Stimulated activated naive CD4-positive, alpha-beta T cell treated with Interleukin-2 at 50 U/mL for 16 hours (primary cell): ENCODE measurements around the gene KRT73.
"Not testable (repeated sequence)": the region's sequence is repeated elsewhere in the genome, so short reads cannot be mapped to it uniquely, and the experiment has no call there.

Experiments
- DNase-seq: peaks from one replicate; lab custom pipeline; 2025; lab: John Stamatoyannopoulos, UW

The KRT73 gene

DNA sequence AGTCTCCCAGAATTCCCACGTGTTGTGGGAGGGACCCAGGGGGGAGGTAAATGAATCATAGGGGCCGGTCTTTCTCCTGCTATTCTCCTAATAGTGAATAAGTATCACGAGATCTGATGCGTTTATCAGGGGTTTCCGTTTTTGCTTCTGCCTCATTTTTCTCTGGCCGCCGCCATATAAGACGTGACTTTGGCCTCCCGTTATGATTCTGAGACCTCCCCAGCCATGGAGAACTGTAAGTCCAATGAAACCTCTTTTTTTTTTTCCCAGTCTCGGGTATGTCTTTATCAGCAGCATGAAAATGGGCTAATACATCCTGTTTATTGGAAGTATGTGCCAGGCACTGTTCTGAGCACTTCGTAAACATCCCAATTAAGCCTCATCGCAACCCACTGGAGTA is 17.9 kb downstream of the KRT73 start:
- DNase-seq: no peak

DNA sequence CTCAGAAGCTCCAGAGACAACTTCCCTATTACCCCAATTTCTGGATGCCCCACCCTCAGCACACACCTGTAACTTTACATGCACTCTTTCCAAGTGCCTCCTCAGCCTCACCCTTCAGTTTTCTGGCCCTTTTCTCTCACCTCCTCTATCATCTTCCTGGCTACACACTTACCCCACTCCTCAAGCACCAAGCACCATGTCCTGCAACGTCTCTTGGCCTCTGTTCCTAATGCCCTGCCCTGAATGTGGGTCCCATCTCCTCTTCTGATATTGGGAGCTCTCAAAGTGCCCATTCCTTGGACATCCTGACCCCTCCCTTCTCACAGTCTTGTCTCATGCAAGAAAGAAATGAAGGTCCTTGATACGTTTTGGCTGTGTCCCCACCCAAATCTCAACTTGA is 18.3 kb downstream of the KRT73 start:
- no peak for DNase-seq

DNA sequence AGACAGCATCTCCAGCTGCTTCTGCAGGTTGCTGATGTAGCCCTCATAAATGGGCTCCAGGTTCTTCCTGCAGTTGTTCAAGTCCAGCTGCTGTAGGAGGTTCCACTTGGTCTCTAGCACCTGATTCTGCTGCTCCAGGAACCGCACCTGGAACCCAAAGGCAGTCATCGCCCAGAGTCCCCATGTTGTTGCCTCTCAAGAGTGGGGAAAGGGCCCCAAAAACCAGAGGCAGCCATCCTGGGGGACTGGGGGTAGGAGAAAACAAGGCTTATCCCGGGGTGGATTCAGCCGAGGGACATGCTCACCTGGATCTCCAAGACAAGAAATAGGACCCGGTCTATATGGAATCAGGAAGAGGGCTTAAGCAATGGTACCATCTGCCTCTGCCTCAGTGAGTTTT is 19.4 kb downstream of the KRT73 start:
- DNase-seq: no peak

DNA sequence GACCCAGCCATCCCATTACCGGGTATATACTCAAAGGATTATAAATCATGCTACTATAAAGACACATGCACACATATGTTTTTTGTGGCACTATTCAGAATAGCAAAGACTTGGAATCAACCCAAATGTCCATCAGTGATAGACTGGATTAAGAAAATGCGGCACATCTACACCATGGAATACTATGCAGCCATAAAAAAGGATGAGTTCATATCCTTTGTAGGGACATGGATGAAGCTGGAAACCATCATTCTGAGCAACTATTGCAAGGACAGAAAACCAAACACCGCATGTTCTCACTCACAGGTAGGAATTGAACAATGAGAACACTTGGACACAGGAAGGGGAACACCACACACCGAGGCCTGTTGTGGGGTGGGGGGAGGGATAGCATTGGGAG is 24.1 kb downstream of the KRT73 start:
- DNase-seq: not testable (repeated sequence)

DNA sequence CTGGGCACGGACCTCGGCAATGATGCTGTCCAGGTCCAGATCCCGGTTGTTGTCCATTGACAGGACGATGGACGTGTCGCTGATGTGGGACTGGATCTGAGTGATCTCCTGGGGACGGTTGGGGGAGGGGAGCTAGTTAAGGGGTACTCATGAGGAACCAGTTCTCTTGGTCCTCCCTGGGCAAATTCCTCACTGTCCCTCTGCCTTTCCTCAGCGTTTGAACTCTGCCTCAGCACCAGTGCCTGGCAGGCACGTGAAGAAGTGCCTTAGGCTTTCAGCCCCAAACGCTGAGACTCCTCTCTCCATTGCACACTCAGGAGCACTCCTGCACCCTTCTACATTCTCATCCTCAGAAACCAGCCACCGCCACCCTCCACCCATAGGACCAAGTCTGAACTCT is 26.8 kb downstream of the KRT73 start:
- no peak for DNase-seq

DNA sequence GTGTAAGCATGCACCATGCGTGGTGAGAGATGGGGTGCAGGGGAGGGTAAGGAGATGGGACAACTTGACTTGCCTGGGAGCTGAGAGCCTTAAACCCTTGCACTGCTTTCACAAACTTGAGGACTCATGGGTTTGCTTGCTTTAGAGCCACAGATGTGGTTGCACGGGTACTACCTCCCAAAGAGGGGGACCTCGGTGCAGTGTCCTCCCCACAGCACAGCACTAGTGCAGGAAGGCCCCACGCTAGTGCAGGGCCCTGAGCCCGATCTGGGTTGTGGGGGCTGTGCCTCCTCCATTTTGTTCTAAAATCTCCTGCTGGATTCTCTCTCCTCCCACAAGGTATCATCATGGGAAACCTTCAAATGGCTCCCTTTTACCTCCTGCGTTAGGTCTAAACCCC is 28.3 kb downstream of the KRT73 start:
- no peak for DNase-seq

DNA sequence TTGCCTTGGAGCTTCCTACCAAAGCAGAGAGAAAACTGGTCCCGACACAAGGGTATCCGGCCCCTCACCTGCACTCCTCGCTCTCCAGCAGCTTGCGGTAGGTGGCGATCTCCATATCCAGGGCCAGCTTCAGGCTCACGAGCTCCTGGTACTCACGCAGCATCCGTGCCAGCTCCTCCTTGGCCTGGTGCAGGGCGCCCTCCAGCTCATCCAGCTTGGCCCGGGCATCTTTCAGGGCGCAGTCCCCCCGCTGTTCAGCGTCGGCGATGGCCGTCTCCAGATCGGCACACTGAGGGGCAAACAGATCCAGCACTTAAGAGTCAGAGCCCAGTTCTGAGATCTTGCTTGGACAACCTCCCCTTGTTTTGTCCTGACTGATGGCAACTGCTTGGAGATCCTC is 30.8 kb downstream of the KRT73 start:
- no peak for DNase-seq

DNA sequence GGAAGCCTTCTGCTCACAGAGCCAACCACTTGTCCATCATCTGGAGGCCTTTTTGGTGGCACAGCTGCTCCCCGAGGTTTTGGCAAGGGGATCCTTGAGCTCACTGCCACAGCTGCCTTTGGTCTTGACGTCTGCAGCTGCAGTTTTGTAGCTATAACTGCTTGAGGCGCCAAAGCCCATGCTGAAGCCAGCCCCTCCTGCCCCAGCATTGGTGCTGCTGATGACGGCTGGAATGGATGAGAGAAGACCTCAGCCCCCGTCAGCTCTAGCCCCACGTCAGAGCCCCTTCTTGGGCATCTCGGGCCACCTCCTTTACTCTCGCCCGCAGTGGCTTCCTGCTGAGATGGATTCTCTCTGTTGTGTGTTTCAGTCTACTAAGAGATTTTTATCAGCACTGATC is 32.4 kb downstream of the KRT73 start:
- DNase-seq: no peak

DNA sequence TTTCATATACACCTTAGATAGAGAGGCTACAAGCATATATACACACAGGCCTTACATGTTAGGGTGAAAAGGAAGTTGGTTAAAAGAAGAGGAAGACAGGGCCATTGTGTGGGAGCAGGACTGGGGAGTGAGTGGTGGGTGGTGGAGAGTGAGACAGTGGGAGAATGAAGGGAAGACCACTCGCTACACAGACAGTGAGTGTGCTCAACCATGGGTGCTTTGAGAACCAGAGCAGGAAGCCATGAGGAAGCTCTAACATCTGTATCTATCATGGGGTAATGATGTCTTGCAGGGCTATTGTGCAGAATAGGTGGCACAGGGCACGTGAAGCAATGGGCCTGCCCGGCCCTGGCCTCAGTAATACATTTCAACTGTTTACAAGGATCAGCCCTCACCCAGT is 33.3 kb downstream of the KRT73 start:
- no peak for DNase-seq

DNA sequence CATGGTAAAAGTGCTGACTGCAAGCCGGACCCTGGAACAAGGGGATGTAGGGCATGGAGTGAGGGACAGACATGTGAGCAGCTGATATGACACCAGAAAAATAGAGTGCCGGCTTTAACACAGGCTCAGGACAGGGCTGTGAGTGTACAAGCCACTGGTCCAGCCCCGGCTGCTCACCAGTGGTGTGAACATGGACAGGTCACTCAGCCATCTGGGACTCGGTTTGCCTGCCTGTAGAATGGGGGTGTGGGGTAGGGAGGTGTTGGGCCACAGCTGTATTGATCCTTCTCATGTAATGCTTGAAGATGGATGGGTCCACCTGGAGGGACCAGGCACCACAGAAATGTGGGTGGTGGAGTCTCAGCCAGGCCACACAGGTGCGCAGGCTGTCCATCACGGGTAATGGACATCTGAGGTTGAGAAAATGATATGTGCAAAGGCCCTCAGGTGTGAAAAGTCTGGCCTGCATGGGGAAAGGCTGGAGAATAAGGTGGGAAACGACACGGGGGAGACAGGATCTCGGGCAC is 34.1 kb downstream of the KRT73 start:
- DNase-seq: no peak

DNA sequence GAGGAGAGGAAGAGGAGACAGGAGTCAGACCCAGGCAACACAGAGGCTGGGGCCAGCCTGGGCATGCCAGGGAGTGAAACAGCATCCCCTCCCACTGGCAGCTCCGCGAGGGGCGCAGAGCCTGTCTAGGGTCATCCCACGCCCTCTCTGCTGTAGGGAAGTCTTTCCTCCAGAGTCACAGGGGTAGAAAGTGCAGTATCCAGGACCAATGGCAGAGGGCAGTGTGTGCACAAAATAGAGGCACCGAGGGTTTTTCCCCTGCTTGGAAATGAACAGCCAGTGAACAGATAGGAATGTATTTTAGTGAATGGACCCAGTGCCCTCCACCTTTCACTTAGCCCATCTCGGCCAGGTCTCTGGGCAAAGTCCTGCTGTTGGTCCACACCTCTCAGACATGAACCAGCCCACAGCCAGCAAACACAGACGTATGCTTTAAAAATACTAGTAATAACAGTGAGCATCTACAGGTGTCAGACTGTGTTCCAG is 35.3 kb downstream of the KRT73 start:
- DNase-seq: peak; percentile 40

DNA sequence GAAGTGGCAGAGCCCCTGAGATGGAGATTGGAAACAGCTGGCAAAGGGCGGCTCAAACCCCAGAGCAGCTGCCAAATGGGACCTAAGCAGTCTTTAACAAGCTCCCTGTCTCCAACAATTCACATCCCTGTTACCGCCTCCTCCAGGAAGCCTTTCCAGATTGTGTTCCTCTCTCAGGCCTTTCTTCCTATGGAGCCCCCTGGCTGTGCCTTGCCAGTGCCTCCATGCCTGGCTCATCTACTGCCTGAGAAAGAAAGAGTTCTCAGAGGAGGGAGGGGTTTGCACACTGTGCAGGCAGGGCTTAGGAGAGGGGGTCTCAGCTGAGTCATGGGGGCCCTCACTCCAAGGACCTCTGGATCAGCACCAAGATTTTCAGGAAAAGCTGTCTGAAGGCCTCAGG is 35.9 kb downstream of the KRT73 start:
- no peak for DNase-seq

DNA sequence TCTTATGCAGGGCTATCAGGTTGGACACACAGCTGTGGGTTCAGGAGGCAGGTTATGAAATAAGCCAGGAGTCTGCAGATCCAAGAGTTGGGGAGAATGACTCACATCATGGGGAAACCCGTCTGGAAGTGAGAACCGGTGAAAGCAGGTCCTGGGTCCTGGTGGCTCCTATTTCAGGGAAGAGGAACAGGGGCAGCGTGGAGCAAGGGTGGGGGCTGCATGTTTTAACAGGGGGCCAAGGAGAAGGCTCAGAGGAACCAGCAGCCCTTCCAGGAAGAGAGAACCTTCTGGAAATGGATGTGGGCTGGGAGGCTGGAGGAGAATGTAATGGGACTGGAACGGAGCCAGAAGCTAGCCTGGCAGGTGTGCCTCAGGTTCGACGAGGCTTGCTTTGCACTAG is 36.9 kb downstream of the KRT73 start:
- no peak for DNase-seq

DNA sequence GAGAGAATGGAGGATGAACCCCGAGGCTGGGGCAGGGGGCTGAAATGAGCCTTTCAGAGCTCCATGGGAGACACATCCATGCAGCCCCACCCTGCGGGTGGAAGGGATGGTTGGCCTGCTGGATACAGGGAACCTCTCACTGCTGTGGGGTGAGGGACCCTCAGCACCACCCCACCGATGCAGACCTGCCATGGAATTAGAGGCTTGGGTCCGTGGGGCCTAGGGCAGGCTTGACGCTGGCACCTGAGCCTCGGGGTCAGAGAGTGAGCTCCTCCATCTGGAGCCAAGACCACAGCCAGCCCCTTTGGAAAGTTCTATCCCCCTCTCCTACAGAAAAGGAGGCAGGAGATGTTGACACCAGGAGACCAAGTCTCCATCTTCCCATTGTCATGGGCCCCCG is 37.3 kb downstream of the KRT73 start:
- DNase-seq: no peak

DNA sequence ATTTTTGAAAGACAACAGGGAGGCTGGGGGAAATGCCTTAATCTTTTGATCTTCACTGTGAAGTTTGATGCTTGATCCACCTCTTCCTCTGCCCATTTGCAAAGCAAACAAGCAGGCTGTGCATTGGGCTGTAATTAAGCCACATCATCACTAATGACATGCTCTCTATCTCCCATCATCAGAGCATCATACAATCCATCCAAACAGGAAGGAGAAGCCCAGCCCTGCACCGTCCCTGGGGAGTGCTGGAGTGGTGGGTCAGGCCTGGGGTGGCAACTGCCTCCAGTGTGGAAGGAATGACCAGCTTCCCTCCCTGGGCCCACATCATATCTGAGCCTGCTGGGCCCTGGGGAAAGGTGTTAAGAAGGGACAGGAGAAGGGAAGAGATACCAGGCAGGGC is 37.9 kb downstream of the KRT73 start:
- no peak for DNase-seq

DNA sequence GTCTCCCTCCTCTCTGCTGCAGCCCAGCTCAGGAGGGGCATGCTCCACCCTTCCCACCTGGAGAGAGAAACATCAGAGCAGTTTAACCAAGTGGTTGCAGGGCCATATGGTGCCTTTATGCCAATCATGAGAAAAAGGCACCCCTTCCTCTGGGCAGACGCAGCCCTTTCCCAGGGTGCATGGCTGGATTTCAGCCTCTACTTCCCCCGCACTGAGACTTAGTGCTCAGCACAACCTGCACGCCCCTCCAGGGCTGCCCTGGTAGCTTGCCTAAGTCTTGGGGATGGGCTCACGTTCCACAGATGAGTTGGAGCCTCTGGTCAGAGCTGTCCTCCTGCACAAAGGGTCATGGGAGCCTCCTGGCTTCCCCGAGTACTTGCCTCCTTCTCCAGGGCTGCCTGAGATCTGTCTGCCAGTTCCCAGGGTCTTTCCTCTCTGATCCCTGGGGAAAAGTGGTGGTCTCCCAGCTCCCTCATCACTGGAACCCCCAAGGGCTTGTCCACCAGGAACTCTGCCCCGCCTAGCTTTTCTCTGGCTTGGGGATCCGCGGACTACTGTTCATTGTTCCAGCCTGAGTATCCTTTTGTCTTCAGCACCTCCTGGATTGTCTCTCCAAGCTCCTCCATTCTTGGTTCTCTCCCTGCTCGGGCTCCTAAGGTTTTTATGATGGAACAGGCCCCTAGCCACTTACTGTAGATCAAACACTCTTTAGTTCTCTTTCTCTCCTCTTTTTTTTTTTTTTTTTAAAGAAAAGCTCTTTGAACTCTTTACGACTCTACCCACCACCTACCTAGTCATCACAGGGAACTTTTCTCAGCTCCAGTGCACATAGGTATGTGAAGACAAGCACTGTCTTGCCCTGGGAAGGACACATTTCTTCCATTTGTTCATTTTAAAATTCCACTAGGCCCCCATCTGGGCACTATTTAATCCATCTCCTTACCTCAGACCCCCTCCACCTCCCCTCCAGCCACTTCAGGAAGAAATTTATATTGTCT is 38.6 kb downstream of the KRT73 start:
- no peak for DNase-seq

DNA sequence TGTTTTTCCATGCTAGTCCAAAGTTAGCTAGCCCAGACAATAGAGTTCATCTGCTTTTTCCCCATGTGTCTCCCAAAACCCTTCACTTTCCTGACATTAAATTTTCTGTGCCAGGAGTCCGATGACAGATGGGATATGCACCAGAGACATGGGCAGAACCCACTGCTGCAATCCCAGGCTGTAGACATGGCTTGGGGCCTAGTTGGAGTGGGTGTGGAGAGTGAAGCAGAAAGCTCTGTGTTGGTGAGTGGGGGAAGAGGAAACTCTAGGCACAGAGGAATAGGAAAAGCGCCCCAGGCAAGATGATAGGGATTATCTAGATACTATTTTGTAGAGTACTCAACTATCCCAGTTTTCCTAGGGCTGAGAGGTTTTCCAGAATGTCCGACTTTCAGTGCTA is 39.9 kb downstream of the KRT73 start:
- no peak for DNase-seq

DNA sequence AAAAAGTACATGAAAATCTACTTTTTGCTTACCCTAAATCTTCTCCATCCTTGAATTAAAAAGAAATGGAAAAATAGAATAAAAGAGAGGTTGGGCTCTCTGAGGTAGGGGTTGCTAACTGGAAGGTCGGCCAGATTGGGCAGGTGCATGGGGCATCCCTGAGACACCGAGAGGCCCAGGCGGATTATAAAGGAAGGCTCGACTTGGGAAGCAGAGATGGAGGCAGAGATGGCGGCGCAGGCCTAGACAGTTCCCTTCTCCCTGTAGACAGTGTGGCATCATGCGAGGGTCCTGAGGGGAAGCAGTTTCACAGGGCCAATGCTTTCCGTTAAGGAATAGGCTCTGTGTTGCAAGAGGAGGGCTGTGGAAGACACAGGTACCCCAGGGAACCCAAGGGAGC is 41.0 kb downstream of the KRT73 start:
- no peak for DNase-seq

DNA sequence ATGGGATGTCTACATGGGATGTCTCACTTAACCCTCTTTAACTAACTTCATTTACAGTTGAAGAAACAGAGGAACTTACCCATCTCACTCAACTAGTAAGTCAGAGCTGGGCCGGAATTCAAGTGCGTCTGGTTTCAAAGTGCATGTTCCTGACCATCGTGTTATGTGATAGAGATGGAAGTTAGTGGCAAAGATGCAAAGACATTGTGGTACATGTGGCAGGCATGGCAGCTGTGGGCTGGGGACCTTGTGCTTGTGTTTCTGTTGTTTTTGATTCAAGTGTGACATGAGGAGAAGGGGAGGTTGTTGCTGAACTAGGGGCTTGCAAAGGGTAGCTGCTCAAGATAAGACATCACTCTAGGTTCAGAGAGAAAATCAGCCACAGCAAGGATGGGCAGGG is 42.4 kb downstream of the KRT73 start:
- no peak for DNase-seq

DNA sequence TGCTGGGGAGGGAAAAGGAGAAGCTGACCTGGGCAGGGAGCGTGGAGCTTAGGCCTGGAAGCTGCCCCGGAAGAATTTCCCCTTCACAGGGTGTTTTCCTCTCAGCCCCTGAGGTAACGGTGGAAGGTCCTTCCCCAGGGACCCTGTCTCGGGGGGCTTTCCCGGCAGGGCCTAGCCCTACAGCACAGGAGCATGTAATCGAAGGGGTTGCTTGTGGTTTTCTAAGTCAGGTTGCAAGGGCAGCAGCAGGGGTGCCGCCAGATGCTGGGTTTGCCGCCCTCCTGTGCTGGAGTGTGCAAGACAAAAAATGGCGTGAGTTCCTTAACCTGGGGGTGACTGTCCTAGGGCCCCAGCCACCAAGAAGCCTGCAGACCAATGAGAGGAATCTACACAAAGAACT is 43.1 kb downstream of the KRT73 start:
- DNase-seq: no peak

DNA sequence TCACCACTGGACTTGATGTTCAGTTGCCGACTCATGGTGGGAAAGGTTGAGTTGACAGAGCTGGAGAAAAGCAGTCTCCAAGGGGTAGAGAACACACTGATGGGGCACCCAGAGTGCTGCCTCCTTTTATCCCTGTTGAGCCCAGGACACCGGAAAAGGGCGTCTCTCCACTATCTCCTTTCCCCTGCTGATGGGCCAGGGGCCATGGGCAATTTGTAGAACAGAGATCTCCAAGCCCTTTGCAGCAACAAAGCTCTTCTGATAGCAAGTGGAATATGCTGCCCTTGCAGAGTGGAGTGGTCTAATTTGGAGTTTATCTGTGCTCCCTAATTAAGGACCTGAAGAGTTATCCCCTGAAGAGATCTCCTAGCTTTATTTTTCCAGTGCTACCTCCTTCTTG is 44.6 kb downstream of the KRT73 start, which contains the start of gene KRT74:
TSS of gene KRT74 (minus strand) at position 101 of the 400 bp plus-strand sequence. CDS start at position 35, 66 bp downstream.
- DNase-seq: no peak

DNA sequence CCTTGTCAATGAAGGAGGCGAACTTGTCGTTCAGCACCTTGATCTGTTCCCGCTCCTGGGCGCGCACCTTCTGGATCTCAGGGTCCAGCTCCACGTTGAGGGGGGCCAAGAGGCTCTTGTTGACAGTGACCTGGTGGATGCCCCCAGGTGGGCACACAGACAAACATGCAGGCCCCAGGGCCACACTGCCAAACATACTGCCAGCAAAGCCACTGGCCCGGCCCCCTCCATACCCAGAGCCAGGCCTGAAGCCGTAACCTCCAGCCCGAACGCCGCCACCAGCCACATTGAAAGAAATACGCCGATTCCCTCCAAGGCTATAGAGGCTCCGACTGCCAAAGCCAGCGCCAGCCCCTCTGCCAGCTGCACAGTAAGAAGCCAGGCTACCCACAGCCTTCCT is 45.1 kb downstream of the KRT73 start:
- DNase-seq: no peak

DNA sequence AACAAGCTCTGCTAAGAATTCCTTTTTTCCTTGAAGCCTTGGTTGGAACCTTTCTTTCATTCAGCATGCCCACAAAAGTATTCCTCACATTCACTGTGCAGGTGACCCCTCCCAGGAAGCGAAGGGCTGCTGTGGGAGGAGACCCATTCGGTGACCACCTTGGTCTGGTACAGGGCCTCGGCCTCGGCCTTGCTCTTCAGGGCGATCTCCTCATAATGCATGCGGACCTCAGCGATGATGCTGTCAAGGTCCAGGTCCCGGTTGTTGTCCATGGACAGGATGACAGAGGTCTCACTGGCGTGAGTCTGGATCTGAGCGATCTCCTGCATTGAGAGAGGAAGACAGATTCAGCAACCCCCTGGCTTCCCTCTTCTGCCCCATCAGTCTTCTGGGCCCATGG is 47.8 kb downstream of the KRT73 start:
- DNase-seq: no peak

DNA sequence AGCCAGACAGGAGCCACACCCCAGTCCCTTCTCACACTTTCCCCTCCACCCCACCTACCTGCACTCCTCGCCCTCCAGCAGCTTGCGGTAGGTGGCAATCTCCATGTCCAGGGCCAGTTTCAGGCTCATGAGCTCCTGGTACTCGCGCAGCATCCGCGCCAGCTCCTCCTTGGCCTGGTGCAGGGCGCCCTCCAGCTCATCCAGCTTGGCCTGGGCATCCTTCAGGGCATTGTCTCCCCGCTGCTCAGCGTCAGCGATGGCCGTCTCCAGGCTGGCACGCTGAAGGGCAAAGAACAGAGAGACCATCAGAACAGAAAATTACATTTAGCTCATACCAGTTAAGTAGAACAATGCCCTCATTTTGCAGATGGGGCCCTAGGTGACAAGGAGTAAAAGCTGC is 50.2 kb downstream of the KRT73 start:
- DNase-seq: no peak
